Measurements from ENCODE around the gene NDFIP1.

GRCh38 chr5:142199388-142199787, 90.8 kb downstream of the NDFIP1 start:
- TF ChIP-seq CTCF (IDR thresholded peaks at IDR 0.05) (no peak), POLR2A (IDR thresholded peaks at IDR 0.05) (no peak)
